GM12878 (cell line): ENCODE results near the gene BRCA2. TPM values are rescaled to one million over a fixed set of nuclear protein-coding genes. Genes with fewer than 3 reads are reported as not detected.

Experiments used
- ATAC-seq: fragments of 200-7000 bp; cut with Tn5 transposase; 3 replicates; pipeline ENCODE4 v1.9.1; 2020; ENCODE audit warnings: mild to moderate bottlenecking, moderate library complexity
- BruUV-seq: library from RNA; stranded (reverse); fragments of 400-500 nt; replicated peaks from 2 replicates; lab custom pipeline; 2021; lab: Mats Ljungman, UMichigan
- CTCF ChIA-PET: fragments of 300-600 bp; sonication (Branson Sonifier 250); formaldehyde crosslinking; extraction: SDS; loops from one replicate; lab custom pipeline; 2021; ENCODE audit warnings: inconsistent platforms; lab: Yijun Ruan, JAX
- POLR2A ChIA-PET: fragments of 350-600 bp; formaldehyde crosslinking; extraction: SDS; loops from one replicate; lab custom pipeline; 2021; ENCODE audit warnings: inconsistent platforms; lab: Charles Lee
- RAD21 ChIA-PET: fragments of 300-600 bp; sonication (Branson Sonifier 250); formaldehyde crosslinking; loops from one replicate; lab custom pipeline; 2023; ENCODE audit warnings: antibody characterized with exemption; ENCODE audit not compliant: unreplicated experiment; lab: Charles Lee
- SMC1A ChIA-PET: fragments of 300-600 bp; sonication (Branson Sonifier 250); formaldehyde crosslinking; loops from one replicate; lab custom pipeline; 2023; ENCODE audit not compliant: unreplicated experiment, uncharacterized antibody; lab: Charles Lee
- DNase-seq: peaks from one replicate; pipeline ENCODE4 v3.0.0-alpha.2; 2011; ENCODE audit warnings: low read depth, low spot score
- FAIRE-seq: peaks from 3 replicates; lab custom pipeline; 2011; peaks lifted over from hg19 to GRCh38; lab: Jason Lieb, UNC
- H2AFZ ChIP-seq: 2 replicates; pipeline ENCODE4 v1.6.0; 2011; ENCODE audit warnings: low read depth, low read length, control low read depth; ENCODE audit not compliant: control insufficient read depth
- H3K27ac ChIP-seq: 2 replicates; pipeline ENCODE4 v1.5.1; 2011; ENCODE audit warnings: control low read depth; ENCODE audit not compliant: control insufficient read depth, insufficient read depth
- H3K27me3 ChIP-seq, 2 experiments: replicated peaks in 1 of 2; 2 replicates each; pipeline versions ENCODE4 v1.6.0 to v1.6.1; 2011; ENCODE audit warnings: low read length in 1 of 2; ENCODE audit not compliant: control insufficient read depth in 2 of 2, insufficient read depth in 2 of 2
- H3K36me3 ChIP-seq, 2 experiments: 2 replicates each; pipeline ENCODE4 v1.5.1; 2011; ENCODE audit warnings: low read length in 1 of 2; ENCODE audit not compliant: control insufficient read depth in 2 of 2, insufficient read depth in 2 of 2
- H3K4me1 ChIP-seq: 2 replicates; pipeline ENCODE4 v1.6.1; 2011; ENCODE audit warnings: mild to moderate bottlenecking, low read length, moderate library complexity, mixed read lengths; ENCODE audit not compliant: control insufficient read depth, insufficient read depth
- H3K4me2 ChIP-seq: 2 replicates; pipeline ENCODE4 v1.6.0; 2011; ENCODE audit warnings: control low read depth; ENCODE audit not compliant: control insufficient read depth, insufficient read depth
- H3K4me3 ChIP-seq: fragments of 200-600 bp; sonication (generic); 2 replicates; pipeline ENCODE4 v1.5.1; 2016
- H3K79me2 ChIP-seq: 2 replicates; pipeline ENCODE4 v1.6.0; 2011; ENCODE audit warnings: low read length; ENCODE audit not compliant: control insufficient read depth, insufficient read depth
- H3K9ac ChIP-seq: 2 replicates; pipeline ENCODE4 v1.8.0; 2011; ENCODE audit warnings: low read length, control low read depth, mixed read lengths; ENCODE audit not compliant: control insufficient read depth, insufficient read depth
- H3K9me3 ChIP-seq: replicated peaks from 3 replicates; pipeline ENCODE4 v1.5.1; 2011; ENCODE audit warnings: mild to moderate bottlenecking, low read length; ENCODE audit not compliant: control insufficient read depth, insufficient read depth
- H4K20me1 ChIP-seq: 2 replicates; pipeline ENCODE4 v1.6.0; 2011; ENCODE audit not compliant: control insufficient read depth, insufficient read depth
- ATF2 ChIP-seq: IDR thresholded peaks from 2 replicates; pipeline ENCODE4 v1.6.1; 2012; ENCODE audit warnings: low read length, inconsistent platforms
- HCFC1 ChIP-seq: fragments of 150-350 bp; IDR thresholded peaks from 2 replicates; pipeline ENCODE4 v1.6.1; 2014; ENCODE audit warnings: low read length
- IKZF1 ChIP-seq: fragments of 450-650 bp; conservative IDR thresholded peaks from 2 replicates; pipeline ENCODE4 v1.6.1; 2017; ENCODE audit warnings: antibody characterized with exemption, mild to moderate bottlenecking
- RBBP5 ChIP-seq: fragments of 200-600 bp; sonication (generic); conservative IDR thresholded peaks from 2 replicates; pipeline ENCODE4 v1.6.1; 2016
- SREBF2 ChIP-seq: IDR thresholded peaks from 2 replicates; pipeline ENCODE4 v1.6.1; 2012; ENCODE audit warnings: mild to moderate bottlenecking, low read length
- WGBS: methylation state at CpG from one replicate; pipeline ENCODE4 v1.1.6; 2016; ENCODE audit warnings: low lambda C conversion rate; ENCODE audit not compliant: insufficient replicate concordance, insufficient coverage; ENCODE audit errors: missing lambda C conversion rate; 5-methylcytosine and 5-hydroxymethylcytosine counted together
- in situ Hi-C: fragments of 300-500 bp; cut with MboI; formaldehyde crosslinking; loops from 9 replicates; pipeline ENCODE4 v1.14.3; 2018; ENCODE audit warnings: mixed read lengths
- intact Hi-C: fragments of 100-400 bp; cut with micrococcal nuclease; formaldehyde crosslinking; loops from one replicate; pipeline ENCODE4 v1.14.2; 2022; ENCODE audit not compliant: unreplicated experiment
- polyA plus RNA-seq, 11 experiments: library from polyadenylated mRNA; depleted of rRNA in 4 of 11; unstranded in 6 of 11; stranded (reverse) in 5 of 11; fragments of >200 nt; fragmentation: Nextera tagmentation in 4 of 11; fragmentation: Illumina TruSeq in 1 of 11; extraction: Ambion mirVana in 4 of 11; extraction: Trizol in 1 of 11; gene quantifications; 1 replicate in 1 of 11; 2 replicates in 10 of 11; pipeline versions ENCODE4 v1.2.1 to v1.2.3, GENCODE V29; 2011 to 2016; ENCODE audit warnings: inconsistent platforms in 2 of 11, missing spikeins in 2 of 11, low read depth in 1 of 11
- total RNA-seq, 4 experiments: library from RNA; depleted of rRNA in 3 of 4; stranded (reverse); fragments of >200 nt in 3 of 4; fragmentation: Illumina TruSeq in 1 of 4; extraction: Trizol in 1 of 4; gene quantifications; 2 replicates each; pipeline versions ENCODE4 v1.2.1 to v1.2.3, GENCODE V29; 2013 to 2021
- TF ChIP-seq, protein P1 (sequence below): fragments of 450-650 bp; IDR thresholded peaks from 2 replicates; pipeline ENCODE4 v1.6.1; 2016; ENCODE audit warnings: mild to moderate bottlenecking

BRCA2 gene
- total and polyA plus RNA-seq, 10 of the 15 experiments (the other 5 are each of a cell fraction or from before 2014, with no cell fraction given) = 7.6 to 42.2 (median 23.9) TPM

- DNase-seq (no peak), ATAC-seq (peak; percentile 51), FAIRE-seq (no peak)
- no TSS peak for BruUV-seq
- ChIA-PET RAD21 (interaction anchor here (1.3 kb wide), 1 partner anchor 191 kb away, joined by 4 read pairs; no protein-coding TSS in a partner anchor), CTCF (interaction anchor here (1.0 to 3.1 kb wide), 8 partner anchors 9 to 190 kb away, joined by 3 to 11 read pairs (median 3); no protein-coding TSS in a partner anchor), POLR2A (interaction anchor here (1.1 kb wide), 1 partner anchor 76 kb away, joined by 4 read pairs; the partner anchor contains the start of genes BRCA2 and ZAR1L), SMC1A (interaction anchor here (0.7 to 1.7 kb wide), 9 partner anchors 9 to 198 kb away, joined by 3 to 5 read pairs (median 3); no protein-coding TSS in a partner anchor)
- no peak overlapping the region for H3K9ac ChIP-seq
- in situ Hi-C loops = no loop called here
- 100% methylated on average over 1 of the region's 1 CpG for WGBS
- H3K4me1 ChIP-seq = no peaks in the 10 kb centered on the region; the same call in 1 of the 2 replicates
- no peak overlapping the region for H3K4me3 ChIP-seq
- H3K36me3 ChIP-seq = peaks cover 0 to 4% of the 10 kb centered on the region in 2 experiments; a peak in 1 of 4 replicates
- H2AFZ ChIP-seq = no peak overlapping the region
- H3K9me3 ChIP-seq = no peaks in the 10 kb centered on the region
- TF ChIP-seq RBBP5 (no peak), HCFC1 (no peak), IKZF1 (no peak), SREBF2 (no peak), ATF2 (peak; percentile 1; the same call in 1 of the 2 replicates)
- TF ChIP-seq, protein P1, sequence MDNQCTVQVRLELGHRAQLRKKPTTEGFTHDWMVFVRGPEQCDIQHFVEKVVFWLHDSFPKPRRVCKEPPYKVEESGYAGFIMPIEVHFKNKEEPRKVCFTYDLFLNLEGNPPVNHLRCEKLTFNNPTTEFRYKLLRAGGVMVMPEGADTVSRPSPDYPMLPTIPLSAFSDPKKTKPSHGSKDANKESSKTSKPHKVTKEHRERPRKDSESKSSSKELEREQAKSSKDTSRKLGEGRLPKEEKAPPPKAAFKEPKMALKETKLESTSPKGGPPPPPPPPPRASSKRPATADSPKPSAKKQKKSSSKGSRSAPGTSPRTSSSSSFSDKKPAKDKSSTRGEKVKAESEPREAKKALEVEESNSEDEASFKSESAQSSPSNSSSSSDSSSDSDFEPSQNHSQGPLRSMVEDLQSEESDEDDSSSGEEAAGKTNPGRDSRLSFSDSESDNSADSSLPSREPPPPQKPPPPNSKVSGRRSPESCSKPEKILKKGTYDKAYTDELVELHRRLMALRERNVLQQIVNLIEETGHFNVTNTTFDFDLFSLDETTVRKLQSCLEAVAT = no peak
- no peak overlapping the region for H3K4me2 ChIP-seq
- H3K27me3 ChIP-seq = no peaks in the 10 kb centered on the region
- intact Hi-C loops = no loop called here
- no peaks in the 10 kb centered on the region for H4K20me1 ChIP-seq
- peak overlapping the region; percentile 33; the same call in 1 of the 2 replicates for H3K27ac ChIP-seq
- H3K79me2 ChIP-seq = no peaks in the 10 kb centered on the region
Measured at GRCh38 chr13:32390484-32390883, 75.2 kb downstream of the BRCA2 start.
